DOHH2 (cell line): ENCODE data around the gene MOSPD2.

Experiments
- EZH2phosphoT487 ChIP-seq: fragments of 200-600 bp; sonication (generic); IDR thresholded peaks from 2 replicates; pipeline ENCODE4 v1.6.1; 2017; ENCODE audit warnings: borderline replicate concordance, mild to moderate bottlenecking, antibody characterized with exemption, low read length, moderate library complexity, mixed read lengths
- TF ChIP-seq, protein P1 (sequence below): fragments of 200-600 bp; sonication (generic); IDR thresholded peaks from one replicate; pipeline ENCODE4 v1.5.1; 2014; ENCODE audit warnings: antibody characterized with exemption, mild to moderate bottlenecking, low read depth, low read length; ENCODE audit not compliant: poor library complexity, severe bottlenecking

GRCh38 chrX:14903891-14904290 lies 30.7 kb downstream of the MOSPD2 start:
- TF ChIP-seq, protein P1, sequence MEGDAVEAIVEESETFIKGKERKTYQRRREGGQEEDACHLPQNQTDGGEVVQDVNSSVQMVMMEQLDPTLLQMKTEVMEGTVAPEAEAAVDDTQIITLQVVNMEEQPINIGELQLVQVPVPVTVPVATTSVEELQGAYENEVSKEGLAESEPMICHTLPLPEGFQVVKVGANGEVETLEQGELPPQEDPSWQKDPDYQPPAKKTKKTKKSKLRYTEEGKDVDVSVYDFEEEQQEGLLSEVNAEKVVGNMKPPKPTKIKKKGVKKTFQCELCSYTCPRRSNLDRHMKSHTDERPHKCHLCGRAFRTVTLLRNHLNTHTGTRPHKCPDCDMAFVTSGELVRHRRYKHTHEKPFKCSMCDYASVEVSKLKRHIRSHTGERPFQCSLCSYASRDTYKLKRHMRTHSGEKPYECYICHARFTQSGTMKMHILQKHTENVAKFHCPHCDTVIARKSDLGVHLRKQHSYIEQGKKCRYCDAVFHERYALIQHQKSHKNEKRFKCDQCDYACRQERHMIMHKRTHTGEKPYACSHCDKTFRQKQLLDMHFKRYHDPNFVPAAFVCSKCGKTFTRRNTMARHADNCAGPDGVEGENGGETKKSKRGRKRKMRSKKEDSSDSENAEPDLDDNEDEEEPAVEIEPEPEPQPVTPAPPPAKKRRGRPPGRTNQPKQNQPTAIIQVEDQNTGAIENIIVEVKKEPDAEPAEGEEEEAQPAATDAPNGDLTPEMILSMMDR: no peak
- no peak for TF ChIP-seq EZH2phosphoT487
